Hepatocyte (in vitro differentiated cells): ENCODE results near the gene FAM180A.

Experiments used
- CTCF ChIP-seq: fragments of 200-600 bp; sonication (generic); IDR thresholded peaks from 2 replicates; pipeline ENCODE4 v1.5.1; 2016; ENCODE audit warnings: antibody characterized with exemption, mild to moderate bottlenecking; ENCODE audit not compliant: poor library complexity
- EZH2 ChIP-seq: fragments of 200-600 bp; sonication (generic); IDR thresholded peaks from 2 replicates; pipeline ENCODE4 v1.6.1; 2016; ENCODE audit warnings: antibody characterized with exemption, mild to moderate bottlenecking, borderline replicate concordance
- EZH2phosphoT487 ChIP-seq: fragments of 200-600 bp; sonication (generic); IDR thresholded peaks from one replicate; pipeline ENCODE4 v1.6.1; 2018; ENCODE audit warnings: antibody characterized with exemption, mild to moderate bottlenecking, low read depth, moderate library complexity; ENCODE audit not compliant: unreplicated experiment, severe bottlenecking

- TF ChIP-seq CTCF (no peak), EZH2 (no peak), EZH2phosphoT487 (no peak)
Measured at GRCh38 chr7:135707570-135707966, 41.0 kb downstream of the FAM180A start.
